GM23248 (cell line): ENCODE measurements around the gene ZNF883. TPM values are rescaled to one million over a fixed set of nuclear protein-coding genes. Genes with fewer than 3 reads are reported as not detected.

ENCODE experiments used
- DNase-seq: peaks from one replicate; pipeline ENCODE4 v3.0.0-alpha.2; 2015
- H2AFZ ChIP-seq: fragments of 200-600 bp; sonication (generic); 2 replicates; pipeline ENCODE4 v1.6.1; 2016; ENCODE audit warnings: antibody characterized with exemption
- H3F3A ChIP-seq: fragments of 200-600 bp; sonication (generic); 2 replicates; pipeline ENCODE4 v1.6.1; 2016; ENCODE audit warnings: mild to moderate bottlenecking, antibody characterized with exemption, mixed run types; ENCODE audit not compliant: insufficient read depth
- H3K27ac ChIP-seq: fragments of 200-600 bp; sonication (generic); 2 replicates; pipeline ENCODE4 v1.5.1; 2016; ENCODE audit warnings: mild to moderate bottlenecking
- H3K27me3 ChIP-seq: fragments of 200-600 bp; sonication (generic); replicated peaks from 2 replicates; pipeline ENCODE4 v1.6.1; 2016; ENCODE audit warnings: mild to moderate bottlenecking; ENCODE audit not compliant: insufficient read depth
- H3K36me3 ChIP-seq: fragments of 200-600 bp; sonication (generic); 2 replicates; pipeline ENCODE4 v1.6.1; 2016; ENCODE audit warnings: low read depth, mild to moderate bottlenecking
- H3K4me1 ChIP-seq: fragments of 200-600 bp; sonication (generic); 2 replicates; pipeline ENCODE4 v1.6.1; 2016; ENCODE audit warnings: mild to moderate bottlenecking; ENCODE audit not compliant: insufficient read depth
- H3K4me2 ChIP-seq: fragments of 200-600 bp; sonication (generic); one replicate; pipeline ENCODE4 v1.6.1; 2016; ENCODE audit warnings: mild to moderate bottlenecking; ENCODE audit not compliant: unreplicated experiment
- H3K4me3 ChIP-seq: fragments of 200-600 bp; sonication (generic); 2 replicates; pipeline ENCODE4 v1.5.1; 2016; ENCODE audit warnings: mild to moderate bottlenecking
- H3K79me2 ChIP-seq: fragments of 200-600 bp; sonication (generic); 2 replicates; pipeline ENCODE4 v1.6.1; 2016; ENCODE audit warnings: mild to moderate bottlenecking; ENCODE audit not compliant: insufficient read depth
- H3K9ac ChIP-seq: fragments of 200-600 bp; sonication (generic); 2 replicates; pipeline ENCODE4 v1.6.1; 2016; ENCODE audit warnings: mild to moderate bottlenecking
- H3K9me2 ChIP-seq: fragments of 200-600 bp; sonication (generic); 2 replicates; pipeline ENCODE4 v1.6.1; 2016; ENCODE audit warnings: mixed run types, mild to moderate bottlenecking, moderate library complexity; ENCODE audit not compliant: insufficient read depth
- H3K9me3 ChIP-seq: fragments of 200-600 bp; sonication (generic); one replicate; pipeline ENCODE4 v1.6.1; 2017; ENCODE audit warnings: low read depth
- H4K20me1 ChIP-seq: fragments of 200-600 bp; sonication (generic); 2 replicates; pipeline ENCODE4 v1.6.0; 2016; ENCODE audit not compliant: insufficient read depth
- EZH2 ChIP-seq: fragments of 200-600 bp; sonication (generic); IDR thresholded peaks from 2 replicates; pipeline ENCODE4 v1.6.1; 2018; ENCODE audit warnings: antibody characterized with exemption, mild to moderate bottlenecking; ENCODE audit not compliant: insufficient read depth, poor library complexity, severe bottlenecking
- EZH2phosphoT487 ChIP-seq: fragments of 200-600 bp; sonication (generic); IDR thresholded peaks from 2 replicates; pipeline ENCODE4 v1.6.1; 2018; ENCODE audit warnings: antibody characterized with exemption, moderate library complexity, mild to moderate bottlenecking, low read depth; ENCODE audit not compliant: insufficient read depth
- WGBS, 2 experiments: methylation state at CpG; one replicate each; pipeline ENCODE4 v1.1.6; 2015 to 2017; ENCODE audit warnings: low lambda C conversion rate in 2 of 2, low coverage in 1 of 2; ENCODE audit errors: missing lambda C conversion rate in 2 of 2; 5-methylcytosine and 5-hydroxymethylcytosine counted together
- in situ Hi-C: fragments of 300-500 bp; cut with MboI; formaldehyde crosslinking; loops from 2 replicates; pipeline ENCODE4 v1.15.0; 2020
- polyA plus RNA-seq: library from polyadenylated mRNA; unstranded; fragments of >200 nt; fragmentation: Nextera tagmentation; extraction: Ambion mirVana; gene quantifications from 2 replicates; pipeline ENCODE4 v1.2.1, GENCODE V29; 2016
- total RNA-seq: library from RNA; depleted of rRNA; stranded (reverse); fragments of >200 nt; shearing (Covaris generic); gene quantifications from 2 replicates; pipeline ENCODE4 v1.2.3, GENCODE V29; 2014

Gene ZNF883
- total and polyA plus RNA-seq, 2 experiments from 2014 or later: 6.6 to 7.6 TPM

DNA sequence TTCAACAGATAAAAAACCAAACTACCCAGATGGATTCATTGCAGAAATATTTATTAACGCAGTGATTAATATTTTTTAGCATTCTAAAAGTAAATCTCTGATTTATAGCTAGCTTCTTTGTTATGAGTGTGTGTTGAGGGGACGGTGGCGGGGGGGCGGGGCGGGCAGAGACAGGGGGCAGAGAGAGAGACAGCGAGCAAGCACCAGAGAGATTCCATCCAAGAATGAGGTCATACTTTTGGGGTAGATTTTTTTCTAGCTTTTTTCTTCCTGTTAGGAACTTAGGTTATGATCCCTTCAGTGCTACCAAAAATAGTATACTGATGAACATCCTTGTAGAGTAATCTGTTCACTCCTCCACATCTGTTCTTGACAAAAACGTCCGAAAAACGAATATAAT lies 500 bp upstream of the ZNF883 start:
- peak overlapping the region; percentile 99 for H2AFZ ChIP-seq

DNA sequence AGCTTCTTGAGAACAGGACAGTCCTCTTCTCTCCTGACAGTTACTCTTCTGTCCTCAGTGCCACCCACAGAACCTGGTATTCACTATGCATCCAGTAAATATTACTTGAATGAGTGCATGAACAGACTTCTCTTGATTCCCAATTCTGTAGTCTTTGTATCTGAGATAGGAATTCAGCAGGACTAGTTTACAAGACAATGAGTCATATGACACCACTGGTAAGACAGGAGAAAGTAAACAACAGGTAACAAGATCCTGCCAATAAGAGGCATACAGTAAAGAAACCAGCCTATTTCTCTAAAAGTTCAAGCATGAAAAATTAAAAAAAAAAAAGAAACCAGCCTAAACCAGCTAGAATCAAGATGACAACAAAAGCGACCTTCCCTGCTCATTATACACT lies 6.2 kb downstream of the ZNF883 start:
- H2AFZ ChIP-seq: no peak overlapping the region
- H3F3A ChIP-seq: no peaks in the 10 kb centered on the region
- peaks cover 8% of the 10 kb centered on the region for H3K9me3 ChIP-seq
- no peak overlapping the region for H3K9ac ChIP-seq
- H3K27me3 ChIP-seq: no peaks in the 10 kb centered on the region
- no peak for DNase-seq
- no peak for TF ChIP-seq EZH2phosphoT487
- TF ChIP-seq EZH2: no peak
- H3K36me3 ChIP-seq: 0 out of 2 replicates have a peak, but pooled peaks cover 7% of the 10 kb centered on the region
- H3K4me1 ChIP-seq: no peaks in the 10 kb centered on the region
- no peak overlapping the region for H3K4me2 ChIP-seq
- 13 to 24% methylated on average over 1 of the region's 1 CpG for WGBS, 2 experiments
- H3K4me3 ChIP-seq: no peak overlapping the region
- H3K79me2 ChIP-seq: no peaks in the 10 kb centered on the region
- H4K20me1 ChIP-seq: no peaks in the 10 kb centered on the region
- H3K27ac ChIP-seq: no peak overlapping the region
- in situ Hi-C loops: no loop called here
- no peaks in the 10 kb centered on the region for H3K9me2 ChIP-seq

More for the DNA sequence above, 500 bp upstream of the ZNF883 start:
- peak overlapping the region; percentile 86 for H3K4me3 ChIP-seq
- peak overlapping the region; percentile 69 for H3K9ac ChIP-seq
- no peaks in the 10 kb centered on the region for H3K27me3 ChIP-seq
- no peaks in the 10 kb centered on the region for H3K36me3 ChIP-seq
- H3K9me2 ChIP-seq: no peaks in the 10 kb centered on the region
- DNase-seq: peak; percentile 14
- H3K9me3 ChIP-seq: no peaks in the 10 kb centered on the region
- no peaks in the 10 kb centered on the region for H3K79me2 ChIP-seq
- H4K20me1 ChIP-seq: no peaks in the 10 kb centered on the region
- H3K27ac ChIP-seq: no peak overlapping the region
- WGBS, 2 experiments: 3 to 5% methylated on average over 8 to 9 of the region's 9 CpGs
- in situ Hi-C loops: no loop called here
- H3K4me1 ChIP-seq: no peaks in the 10 kb centered on the region
- peak overlapping the region; percentile 85 for H3K4me2 ChIP-seq
- H3F3A ChIP-seq: no peaks in the 10 kb centered on the region
- TF ChIP-seq EZH2phosphoT487 (no peak), EZH2 (no peak)

DNA sequence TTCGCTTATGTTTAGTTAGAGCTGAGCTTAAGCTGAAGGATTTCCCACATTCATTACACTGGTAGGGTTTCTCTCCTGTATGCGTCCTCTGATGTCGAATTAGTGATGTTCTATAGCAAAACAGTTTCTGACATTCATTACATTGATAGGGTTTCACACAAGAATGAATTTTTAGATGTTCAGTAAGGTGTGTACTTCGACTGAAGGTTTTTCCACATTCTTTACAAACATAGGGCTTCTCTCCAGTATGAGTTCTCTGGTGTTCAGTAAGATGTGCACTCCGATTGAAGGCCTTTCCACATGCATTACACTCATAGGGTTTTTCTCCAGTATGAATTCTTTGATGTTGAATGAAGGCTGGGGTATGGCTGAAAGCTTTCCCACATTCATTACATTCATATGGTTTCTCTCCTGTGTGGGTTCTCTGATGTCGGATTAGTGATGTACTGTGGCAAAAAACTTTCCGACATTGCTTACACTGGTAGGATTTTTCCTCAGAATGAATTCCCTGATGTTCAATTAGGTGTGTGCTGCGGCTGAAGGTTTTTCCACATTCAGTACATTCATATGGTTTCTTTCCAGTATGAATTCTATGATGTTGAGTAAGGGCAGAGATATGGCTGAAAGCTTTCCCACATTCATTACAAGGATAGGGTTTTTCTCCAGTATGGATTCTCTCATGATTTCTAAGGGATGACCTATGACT lies 14.6 kb downstream of the ZNF883 start:
- no peak overlapping the region for H3K4me3 ChIP-seq
- H3F3A ChIP-seq: peaks cover 11% of the 10 kb centered on the region; the same call in 1 of the 2 replicates
- H3K27me3 ChIP-seq: no peaks in the 10 kb centered on the region
- TF ChIP-seq EZH2 (no peak), EZH2phosphoT487 (no peak)
- H4K20me1 ChIP-seq: no peaks in the 10 kb centered on the region
- H3K9ac ChIP-seq: no peak overlapping the region
- 60 to 66% methylated on average over 8 of the region's 8 CpGs for WGBS, 2 experiments
- H3K4me2 ChIP-seq: no peak overlapping the region
- no peaks in the 10 kb centered on the region for H3K9me2 ChIP-seq
- peak; percentile 2 for DNase-seq
- no peak overlapping the region for H2AFZ ChIP-seq
- no peak overlapping the region for H3K27ac ChIP-seq
- peaks cover 26% of the 10 kb centered on the region for H3K9me3 ChIP-seq
- H3K4me1 ChIP-seq: no peaks in the 10 kb centered on the region
- peaks cover 32% of the 10 kb centered on the region for H3K36me3 ChIP-seq
- no peaks in the 10 kb centered on the region for H3K79me2 ChIP-seq
- in situ Hi-C loops: no loop called here

DNA sequence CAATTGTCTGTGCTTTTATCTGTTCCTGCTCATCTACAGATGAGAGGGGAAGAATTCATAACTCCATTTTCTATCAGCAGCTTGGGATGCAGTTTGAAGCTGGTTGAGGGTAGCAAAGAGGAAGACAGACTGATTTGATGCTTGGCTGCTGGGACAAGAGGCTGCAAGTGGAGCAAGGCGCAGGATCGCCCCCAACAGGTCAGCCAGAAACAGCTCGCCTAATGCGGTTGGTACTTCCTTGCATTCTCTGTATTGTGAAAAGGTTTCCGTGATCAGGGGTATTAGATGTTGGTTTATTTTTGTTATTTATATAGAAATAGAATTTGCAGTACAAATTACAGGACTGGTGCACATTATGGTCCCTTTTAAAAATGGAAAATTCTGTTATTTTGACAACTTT lies 40.6 kb downstream of the ZNF883 start:
- H3K79me2 ChIP-seq: no peaks in the 10 kb centered on the region
- H3K9ac ChIP-seq: no peak overlapping the region

More for the DNA sequence above, 40.6 kb downstream of the ZNF883 start:
- Histone ChIP-seq H3K27ac (no peak overlapping the region), H3K36me3 (no peaks in the 10 kb centered on the region), H3K9me3 (no peaks in the 10 kb centered on the region), H3F3A (no peaks in the 10 kb centered on the region), H3K4me1 (no peaks in the 10 kb centered on the region), H3K4me3 (no peak overlapping the region), H3K4me2 (no peak overlapping the region), H2AFZ (no peak overlapping the region), H4K20me1 (no peaks in the 10 kb centered on the region), H3K27me3 (peaks cover 23% of the 10 kb centered on the region), H3K9me2 (no peaks in the 10 kb centered on the region)
- DNase-seq: peak; percentile 53
- in situ Hi-C loops: no loop called here
- TF ChIP-seq EZH2 (no peak), EZH2phosphoT487 (no peak)
- WGBS, 2 experiments: 8 to 10% methylated on average over 5 of the region's 5 CpGs
